Measurements from ENCODE around the gene EZH1. TPM values are rescaled to one million over a fixed set of nuclear protein-coding genes. Genes with fewer than 3 reads are reported as not detected.
A peak's percentile ranks its signal among the peaks of the same experiment; 100 is the strongest.

EZH1 gene
- total RNA-seq, 4 donors from 2014 or later: 40.6 to 68.2 (median 54.6) TPM

- Histone ChIP-seq H3K4me3 (no peak overlapping the region), H3K27me3 (no peaks in the 10 kb centered on the region), H3K27ac (replicated peaks in 1 of 4) (no peak overlapping the region), H3K9me3 (no peaks in the 10 kb centered on the region), H3K36me3 (peaks cover 3 to 72% (median 38%) of the 10 kb centered on the region in 4 donors), H3K4me1 (peaks cover 26 to 35% (median 34%) of the 10 kb centered on the region in 4 donors)
- TF ChIP-seq POLR2A (IDR thresholded peaks at IDR 0.05; ENCODE audit: low read depth) (no peak), EP300 (IDR thresholded peaks at IDR 0.05) (no peak), CTCF (IDR thresholded peaks at IDR 0.05) (no peak), POLR2AphosphoS5 (IDR thresholded peaks at IDR 0.05) (no peak)
- intact Hi-C loops (cut with DNase I): no loop called here
- no peak for DNase-seq (ENCODE audit: extremely low spot score)
- WGBS: 83% methylated on average over 32 of the region's 32 CpGs
Observed at GRCh38 chr17:42686520-42687128, 58.2 kb downstream of the EZH1 start.

- no peaks in the 10 kb centered on the region for H3K27me3 ChIP-seq
- 85% methylated on average over 11 of the region's 14 CpGs for WGBS
- no peak for DNase-seq (ENCODE audit: extremely low spot score)
- H3K36me3 ChIP-seq: peaks cover 3 to 64% (median 31%) of the 10 kb centered on the region in 4 donors
- intact Hi-C loops (cut with DNase I): no loop called here
- no peak overlapping the region for H3K4me3 ChIP-seq
- H3K9me3 ChIP-seq: no peaks in the 10 kb centered on the region
- TF ChIP-seq POLR2A (IDR thresholded peaks at IDR 0.05; ENCODE audit: low read depth): no peak
- no peak for TF ChIP-seq CTCF (IDR thresholded peaks at IDR 0.05)
- TF ChIP-seq EP300 (IDR thresholded peaks at IDR 0.05): no peak
- no peak for TF ChIP-seq POLR2AphosphoS5 (IDR thresholded peaks at IDR 0.05)
- H3K27ac ChIP-seq (replicated peaks in 1 of 4): no peak overlapping the region
- peaks cover 34 to 43% (median 42%) of the 10 kb centered on the region in 4 donors for H3K4me1 ChIP-seq
Observed at GRCh38 chr17:42685831-42686230, 59.0 kb downstream of the EZH1 start.

- H3K4me3 ChIP-seq: no peak overlapping the region
- intact Hi-C loops (cut with DNase I): no loop called here
- WGBS: 88% methylated on average over 47 of the region's 50 CpGs
- no peak for DNase-seq (ENCODE audit: extremely low spot score)
- H3K27ac ChIP-seq (replicated peaks in 1 of 4): peak overlapping the region in 3 of 4 donors; percentile 66 to 99 (median 97)
- H3K4me1 ChIP-seq: peaks cover 42 to 51% (median 50%) of the 10 kb centered on the region in 4 donors
- TF ChIP-seq POLR2AphosphoS5 (IDR thresholded peaks at IDR 0.05) (no peak), EP300 (IDR thresholded peaks at IDR 0.05) (no peak), POLR2A (IDR thresholded peaks at IDR 0.05; ENCODE audit: low read depth) (no peak), CTCF (IDR thresholded peaks at IDR 0.05) (no peak)
- H3K27me3 ChIP-seq: no peaks in the 10 kb centered on the region
- no peaks in the 10 kb centered on the region for H3K9me3 ChIP-seq
- H3K36me3 ChIP-seq: peaks cover 3 to 56% (median 27%) of the 10 kb centered on the region in 4 donors
Observed at GRCh38 chr17:42684929-42685556, 59.8 kb downstream of the EZH1 start.

GRCh38 chr17:42683407-42684034 lies 61.3 kb downstream of the EZH1 start:
- Histone ChIP-seq H3K4me3 (peak overlapping the region; percentile 53 to 66 (median 55)), H3K36me3 (peaks cover 3 to 41% (median 20%) of the 10 kb centered on the region in 4 donors), H3K9me3 (no peaks in the 10 kb centered on the region), H3K27me3 (no peaks in the 10 kb centered on the region), H3K27ac (replicated peaks in 1 of 4) (peak overlapping the region; percentile 66 to 99 (median 98)), H3K4me1 (peaks cover 57 to 66% (median 65%) of the 10 kb centered on the region in 4 donors)
- WGBS: 26% methylated on average over 24 of the region's 25 CpGs
- intact Hi-C loops (cut with DNase I): no loop called here
- TF ChIP-seq CTCF (IDR thresholded peaks at IDR 0.05) (no peak), POLR2A (IDR thresholded peaks at IDR 0.05; ENCODE audit: low read depth) (no peak), EP300 (IDR thresholded peaks at IDR 0.05) (no peak), POLR2AphosphoS5 (IDR thresholded peaks at IDR 0.05) (peak in 1 of 2 donors; percentile 53)
- DNase-seq (ENCODE audit: extremely low spot score): no peak

Data from esophagus muscularis mucosa (tissue), 4 donors.